Natural killer cell (primary cell): Measurements from ENCODE around the gene MRPL3. TPM values are rescaled to one million over a fixed set of nuclear protein-coding genes. Genes with fewer than 3 reads are reported as not detected.

Experiments used
- ATAC-seq, 3 donors: fragments of 150-1000 bp in 2 of 3; fragments of 200-7000 bp in 1 of 3; cut with Tn5 transposase; 1 replicate in 1 of 3; 2 replicates in 2 of 3; pipeline ENCODE4 v1.10.0; 2021; ENCODE audit warnings: mild to moderate bottlenecking in 2 of 3, moderate library complexity in 2 of 3
- DNase-seq, 2 donors: peaks; one replicate each; pipeline versions ENCODE4 v3.0.0 to v3.0.0-alpha.2; 2013 to 2021; ENCODE audit warnings: mixed read lengths in 1 of 2
- H3K27ac ChIP-seq: one replicate; pipeline ENCODE4 v1.5.1; 2013; ENCODE audit warnings: mild to moderate bottlenecking, low read length
- H3K27me3 ChIP-seq: one replicate; pipeline ENCODE4 v1.6.1; 2013; ENCODE audit warnings: low read length; ENCODE audit not compliant: control insufficient read depth, insufficient read depth
- H3K36me3 ChIP-seq: one replicate; pipeline ENCODE4 v1.6.1; 2013; ENCODE audit warnings: low read length; ENCODE audit not compliant: control insufficient read depth, insufficient read depth
- H3K4me1 ChIP-seq: one replicate; pipeline ENCODE4 v1.6.1; 2013; ENCODE audit warnings: low read length; ENCODE audit not compliant: control insufficient read depth, insufficient read depth
- H3K4me3 ChIP-seq: one replicate; pipeline ENCODE4 v1.5.1; 2013; ENCODE audit warnings: low read length
- H3K9me3 ChIP-seq: one replicate; pipeline ENCODE4 v1.6.1; 2013; ENCODE audit warnings: low read length; ENCODE audit not compliant: control insufficient read depth, insufficient read depth
- H3K27ac Mint-ChIP-seq, 2 donors: one replicate each; pipeline ENCODE4 v1.8.0; 2022; ENCODE audit warnings: mild to moderate bottlenecking in 2 of 2, mixed read lengths in 2 of 2, moderate library complexity in 1 of 2
- H3K27me3 Mint-ChIP-seq, 2 donors: one replicate each; pipeline ENCODE4 v1.8.0; 2022; ENCODE audit warnings: low read depth in 2 of 2, mixed read lengths in 2 of 2
- H3K36me3 Mint-ChIP-seq: one replicate; pipeline ENCODE4 v1.8.0; 2022; ENCODE audit warnings: mixed read lengths
- H3K4me1 Mint-ChIP-seq, 2 donors: one replicate each; pipeline ENCODE4 v1.8.0; 2022; ENCODE audit warnings: mixed read lengths in 2 of 2
- H3K4me3 Mint-ChIP-seq: one replicate; pipeline ENCODE4 v1.8.0; 2022; ENCODE audit warnings: mild to moderate bottlenecking, moderate library complexity, mixed read lengths
- H3K9me3 Mint-ChIP-seq, 2 donors: one replicate each; pipeline ENCODE4 v1.8.0; 2022; ENCODE audit warnings: mixed read lengths in 2 of 2
- WGBS: methylation state at CpG from one replicate; pipeline ENCODE4 v1.1.7; 2013; ENCODE audit warnings: missing lambda C conversion rate; ENCODE audit not compliant: insufficient coverage; 5-methylcytosine and 5-hydroxymethylcytosine counted together
- intact Hi-C: fragments of 100-400 bp; cut with micrococcal nuclease; formaldehyde crosslinking; loops from one replicate; pipeline ENCODE4 v1.14.2; 2022
- total RNA-seq, 4 donors: library from RNA; stranded (reverse); fragments of 120-200 nt in 1 of 4; gene quantifications; one replicate each; pipeline versions ENCODE4 v1.2.3 to v1.2.4, GENCODE V29; 2013 to 2022
- TF ChIP-seq, protein P1 (sequence below): fragments of 200-600 bp; IDR thresholded peaks from one replicate; pipeline ENCODE4 v1.8.0; 2022; ENCODE audit warnings: antibody characterized with exemption

Gene MRPL3
- total RNA-seq, 3 donors from 2014 or later (not counting 1 experiment from before 2014, with no cell fraction given) = 25.9 to 42.2 (median 29.7) TPM

DNA sequence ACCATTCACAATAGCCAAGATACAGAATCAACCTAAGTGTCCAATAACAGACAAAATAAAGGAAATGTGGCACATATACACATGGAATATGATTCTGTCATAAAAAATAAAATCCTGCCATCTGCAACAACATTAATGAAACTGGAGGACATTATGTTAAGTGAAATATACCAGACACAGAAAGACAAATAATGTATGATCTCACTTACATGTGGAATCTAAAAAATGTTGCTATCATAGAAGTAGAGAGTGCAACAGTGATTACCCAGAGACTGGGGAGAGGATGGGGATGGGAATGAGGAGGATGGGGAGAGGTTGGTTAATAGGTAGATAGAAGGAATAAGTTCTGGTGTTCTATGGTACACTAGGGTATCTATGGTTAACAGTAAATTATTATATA is 28.7 kb downstream of the MRPL3 start:
- Histone ChIP-seq H3K36me3 (peaks cover 26% of the 10 kb centered on the region), H3K4me3 (no peak overlapping the region), H3K9me3 (no peaks in the 10 kb centered on the region), H3K27me3 (no peaks in the 10 kb centered on the region), H3K4me1 (no peaks in the 10 kb centered on the region), H3K27ac (no peak overlapping the region)
- peaks cover 21 to 33% of the 10 kb centered on the region in 2 donors for H3K4me1 Mint-ChIP-seq
- TF ChIP-seq, protein P1, sequence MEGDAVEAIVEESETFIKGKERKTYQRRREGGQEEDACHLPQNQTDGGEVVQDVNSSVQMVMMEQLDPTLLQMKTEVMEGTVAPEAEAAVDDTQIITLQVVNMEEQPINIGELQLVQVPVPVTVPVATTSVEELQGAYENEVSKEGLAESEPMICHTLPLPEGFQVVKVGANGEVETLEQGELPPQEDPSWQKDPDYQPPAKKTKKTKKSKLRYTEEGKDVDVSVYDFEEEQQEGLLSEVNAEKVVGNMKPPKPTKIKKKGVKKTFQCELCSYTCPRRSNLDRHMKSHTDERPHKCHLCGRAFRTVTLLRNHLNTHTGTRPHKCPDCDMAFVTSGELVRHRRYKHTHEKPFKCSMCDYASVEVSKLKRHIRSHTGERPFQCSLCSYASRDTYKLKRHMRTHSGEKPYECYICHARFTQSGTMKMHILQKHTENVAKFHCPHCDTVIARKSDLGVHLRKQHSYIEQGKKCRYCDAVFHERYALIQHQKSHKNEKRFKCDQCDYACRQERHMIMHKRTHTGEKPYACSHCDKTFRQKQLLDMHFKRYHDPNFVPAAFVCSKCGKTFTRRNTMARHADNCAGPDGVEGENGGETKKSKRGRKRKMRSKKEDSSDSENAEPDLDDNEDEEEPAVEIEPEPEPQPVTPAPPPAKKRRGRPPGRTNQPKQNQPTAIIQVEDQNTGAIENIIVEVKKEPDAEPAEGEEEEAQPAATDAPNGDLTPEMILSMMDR = no peak
- intact Hi-C loops = no loop called here
- ATAC-seq = no peak
- no peak overlapping the region for H3K4me3 Mint-ChIP-seq
- no peaks in the 10 kb centered on the region for H3K9me3 Mint-ChIP-seq
- peaks cover 7% of the 10 kb centered on the region for H3K36me3 Mint-ChIP-seq
- H3K27me3 Mint-ChIP-seq = no peaks in the 10 kb centered on the region
- H3K27ac Mint-ChIP-seq = no peak overlapping the region
- no peak for DNase-seq

DNA sequence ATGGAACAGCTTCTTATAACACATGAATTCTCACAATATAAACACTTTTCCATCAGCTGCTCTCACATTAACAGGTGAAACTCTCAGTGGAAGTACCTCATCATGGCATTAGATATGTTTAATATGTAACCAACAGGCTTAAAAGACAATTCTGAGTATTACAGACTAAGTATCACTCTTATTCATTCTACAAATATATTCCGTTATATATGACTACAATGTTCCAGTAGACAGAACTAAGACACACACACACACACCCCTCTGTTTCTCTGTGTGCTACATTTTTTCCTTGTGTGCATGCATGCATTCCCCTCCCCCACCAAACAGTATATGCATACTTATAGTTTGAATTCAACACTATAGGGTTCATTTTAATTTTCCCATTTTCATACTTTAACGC is 32.4 kb downstream of the MRPL3 start:
- Mint-ChIP-seq H3K4me1 (peaks cover 21% of the 10 kb centered on the region in 2 donors), H3K27ac (no peak overlapping the region), H3K36me3 (peaks cover 21% of the 10 kb centered on the region), H3K4me3 (no peak overlapping the region), H3K27me3 (no peaks in the 10 kb centered on the region), H3K9me3 (no peaks in the 10 kb centered on the region)
- WGBS = 100% methylated on average over 2 of the region's 2 CpGs
- no peak overlapping the region for H3K4me3 ChIP-seq
- DNase-seq (no peak), ATAC-seq (no peak)
- H3K9me3 ChIP-seq = no peaks in the 10 kb centered on the region
- H3K4me1 ChIP-seq = no peaks in the 10 kb centered on the region
- H3K27me3 ChIP-seq = no peaks in the 10 kb centered on the region
- TF ChIP-seq, protein P1 = no peak
- H3K27ac ChIP-seq = no peak overlapping the region
- intact Hi-C loops = no loop called here
- peaks cover 50% of the 10 kb centered on the region for H3K36me3 ChIP-seq

DNA sequence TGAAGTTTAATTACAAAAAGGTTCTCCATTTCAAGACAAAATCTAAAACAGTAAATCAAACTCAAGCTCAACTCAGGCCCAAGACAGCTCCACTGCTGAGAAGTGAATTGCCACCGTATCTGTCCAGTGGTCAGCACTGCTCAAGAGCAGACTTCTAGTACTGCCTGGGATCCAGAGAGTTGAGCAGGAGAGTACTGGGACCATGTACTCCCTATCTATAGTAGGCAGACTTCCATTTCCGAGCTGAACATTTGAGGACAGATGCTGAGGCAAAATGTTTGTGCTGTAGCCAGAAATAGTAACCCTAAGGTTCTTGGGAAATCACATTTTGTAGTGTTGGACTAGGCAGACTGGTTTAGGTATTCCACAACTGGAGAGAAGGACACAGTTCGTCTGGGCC is 44.1 kb downstream of the MRPL3 start:
- Mint-ChIP-seq H3K4me3 (no peak overlapping the region), H3K36me3 (no peaks in the 10 kb centered on the region), H3K4me1 (no peaks in the 10 kb centered on the region), H3K27ac (no peak overlapping the region), H3K9me3 (no peaks in the 10 kb centered on the region), H3K27me3 (no peaks in the 10 kb centered on the region)
- ATAC-seq = no peak
- intact Hi-C loops = no loop called here
- 90% methylated on average over 3 of the region's 3 CpGs for WGBS
- Histone ChIP-seq H3K4me3 (no peak overlapping the region), H3K4me1 (no peaks in the 10 kb centered on the region), H3K36me3 (peaks cover 13% of the 10 kb centered on the region), H3K27ac (no peak overlapping the region), H3K9me3 (no peaks in the 10 kb centered on the region), H3K27me3 (no peaks in the 10 kb centered on the region)
- no peak for DNase-seq
- TF ChIP-seq, protein P1 = no peak

DNA sequence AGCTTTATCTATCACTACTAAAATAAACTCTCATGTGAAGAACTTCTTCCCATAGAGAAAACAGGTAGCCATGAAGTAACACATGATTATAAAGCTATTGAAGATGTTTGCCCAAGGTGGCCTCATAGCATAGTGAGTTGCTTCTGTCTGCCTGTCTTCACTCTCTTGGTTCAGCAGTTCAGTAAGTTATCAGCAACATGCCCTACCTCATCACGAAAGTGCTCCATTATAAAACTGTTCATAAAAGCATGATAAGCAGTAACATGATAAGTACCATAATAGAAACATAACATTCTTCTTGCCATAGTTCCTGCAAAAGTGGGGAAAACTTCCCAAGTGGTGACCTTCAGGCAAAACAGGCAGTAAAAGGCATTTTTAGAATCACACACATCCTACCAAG is 45.6 kb downstream of the MRPL3 start:
- intact Hi-C loops = no loop called here
- Histone ChIP-seq H3K9me3 (no peaks in the 10 kb centered on the region), H3K4me3 (no peak overlapping the region), H3K36me3 (peaks cover 8% of the 10 kb centered on the region), H3K27ac (no peak overlapping the region), H3K4me1 (no peaks in the 10 kb centered on the region), H3K27me3 (no peaks in the 10 kb centered on the region)
- Mint-ChIP-seq H3K4me3 (no peak overlapping the region), H3K27me3 (no peaks in the 10 kb centered on the region), H3K4me1 (no peaks in the 10 kb centered on the region), H3K9me3 (no peaks in the 10 kb centered on the region), H3K36me3 (no peaks in the 10 kb centered on the region), H3K27ac (no peak overlapping the region)
- DNase-seq = no peak
- TF ChIP-seq, protein P1 = no peak
- 100% methylated on average over 1 of the region's 1 CpG for WGBS
- ATAC-seq = no peak
